HG03280 (cell line): ENCODE data around the gene LPAR2.
"Not testable (repeated sequence)": the region's sequence is repeated elsewhere in the genome, so short reads cannot be mapped to it uniquely, and the experiment has no call there.

Source experiments
- ATAC-seq: cut with Tn5 transposase; IDR thresholded peaks from one replicate; pipeline ENCODE4 v1.9.1; 2021; ENCODE audit warnings: mild to moderate bottlenecking, moderate library complexity; ENCODE audit not compliant: unreplicated experiment

Gene LPAR2

GRCh38 chr19:19633711-19634515 lies 5.9 kb upstream of the LPAR2 start:
- ATAC-seq: no peak

DNA sequence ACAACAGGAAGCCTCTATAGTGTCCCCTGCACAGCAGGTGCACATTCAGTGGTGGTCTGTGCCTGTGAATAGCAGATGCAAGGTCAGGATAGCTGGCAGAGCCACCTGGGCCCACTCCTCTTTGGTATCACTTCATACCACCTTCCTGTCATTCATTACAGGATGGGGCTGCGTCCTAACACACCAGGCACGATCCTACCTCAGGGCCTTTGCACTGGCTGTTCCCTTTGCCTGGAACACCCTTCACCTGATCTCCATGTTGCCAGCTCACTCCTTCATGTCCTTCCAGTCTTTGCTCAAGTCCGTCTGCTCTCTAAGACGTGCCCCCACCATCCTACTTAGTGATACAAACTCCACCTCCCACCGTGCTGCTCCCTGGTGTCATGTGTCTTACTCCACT lies 4.6 kb upstream of the LPAR2 start:
- ATAC-seq: no peak

GRCh38 chr19:19631346-19631745 lies 3.3 kb upstream of the LPAR2 start:
- ATAC-seq: no peak

GRCh38 chr19:19630426-19630825 lies 2.4 kb upstream of the LPAR2 start:
- no peak for ATAC-seq

GRCh38 chr19:19630062-19630414 lies 2.0 kb upstream of the LPAR2 start:
- no peak for ATAC-seq

- peak; percentile 6 for ATAC-seq
These were observed 598 bp upstream of the LPAR2 start for GRCh38 chr19:19628501-19629134.

GRCh38 chr19:19626516-19627472 lies 1.2 kb downstream of the LPAR2 start:
- no peak for ATAC-seq

- ATAC-seq: no peak
These were observed 3.9 kb downstream of the LPAR2 start for GRCh38 chr19:19624032-19624570.

DNA sequence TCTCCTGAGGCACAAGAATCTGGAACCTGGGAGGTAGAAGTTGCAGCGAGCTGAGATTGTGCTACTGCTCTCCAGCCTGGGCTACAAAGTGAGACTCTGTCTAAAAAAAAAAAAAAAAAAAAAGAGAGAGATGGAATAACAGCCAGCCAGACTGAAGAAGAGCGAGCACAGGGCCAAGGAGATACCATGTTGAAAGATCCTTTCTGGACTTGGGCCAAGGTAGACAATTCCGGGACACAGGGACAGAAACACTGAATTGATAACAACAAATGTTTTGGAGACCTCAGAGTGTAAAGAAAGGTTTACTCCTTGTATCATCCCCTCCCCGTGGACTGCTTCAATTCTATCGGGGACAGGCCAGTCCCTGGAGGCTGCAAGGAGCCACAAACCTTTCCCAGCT lies 4.6 kb downstream of the LPAR2 start:
- no peak for ATAC-seq

DNA sequence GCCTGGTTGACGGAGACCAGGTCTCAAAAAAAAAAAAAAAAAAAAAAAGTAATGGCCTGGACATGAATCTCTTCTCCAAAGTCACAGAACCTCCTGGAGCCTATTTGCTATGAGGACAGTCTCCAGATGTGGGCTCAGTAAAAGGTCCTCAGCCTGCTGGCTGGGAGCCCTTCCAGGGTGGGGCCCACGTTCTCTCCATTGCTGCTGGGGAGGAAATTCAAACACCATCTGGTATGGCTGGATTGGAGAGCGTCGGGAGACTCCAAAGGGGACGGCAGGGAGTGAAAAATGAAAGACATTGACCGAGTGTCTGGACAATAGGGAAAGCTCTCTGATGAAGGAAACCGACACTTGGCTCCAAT lies 8.2 kb downstream of the LPAR2 start:
- no peak for ATAC-seq

DNA sequence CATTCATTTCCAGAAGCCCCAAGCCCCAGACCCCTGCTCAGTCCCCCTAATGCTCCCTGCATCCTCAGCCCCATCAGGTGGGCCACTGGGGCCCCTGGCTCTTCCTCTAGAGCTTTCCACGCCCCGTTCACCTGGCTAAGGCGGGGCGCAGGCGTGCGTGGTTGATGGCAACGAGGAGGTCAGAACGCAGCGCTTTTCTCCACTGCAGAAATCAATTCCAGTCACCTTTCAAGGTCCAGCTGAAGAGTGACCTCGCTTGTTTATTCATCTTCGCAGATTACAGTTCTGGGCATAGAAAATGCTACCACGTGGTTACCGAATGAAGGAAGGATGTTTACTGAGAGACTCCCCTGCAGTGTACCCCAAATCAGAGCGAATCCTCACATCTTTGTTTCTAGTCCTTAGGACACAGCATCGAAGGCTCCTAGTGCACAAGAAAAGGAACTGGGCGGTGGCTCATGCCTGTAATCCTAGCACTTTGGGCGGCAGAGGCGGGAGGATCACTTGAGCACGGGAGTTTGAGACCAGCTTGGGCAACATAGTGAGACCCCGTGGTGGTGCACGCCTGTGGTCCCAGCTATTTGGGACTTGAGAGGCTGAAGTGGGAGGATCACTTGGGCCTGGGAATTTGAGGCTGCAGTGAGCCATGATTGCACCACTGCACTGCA lies 8.7 kb downstream of the LPAR2 start:
- no peak for ATAC-seq

DNA sequence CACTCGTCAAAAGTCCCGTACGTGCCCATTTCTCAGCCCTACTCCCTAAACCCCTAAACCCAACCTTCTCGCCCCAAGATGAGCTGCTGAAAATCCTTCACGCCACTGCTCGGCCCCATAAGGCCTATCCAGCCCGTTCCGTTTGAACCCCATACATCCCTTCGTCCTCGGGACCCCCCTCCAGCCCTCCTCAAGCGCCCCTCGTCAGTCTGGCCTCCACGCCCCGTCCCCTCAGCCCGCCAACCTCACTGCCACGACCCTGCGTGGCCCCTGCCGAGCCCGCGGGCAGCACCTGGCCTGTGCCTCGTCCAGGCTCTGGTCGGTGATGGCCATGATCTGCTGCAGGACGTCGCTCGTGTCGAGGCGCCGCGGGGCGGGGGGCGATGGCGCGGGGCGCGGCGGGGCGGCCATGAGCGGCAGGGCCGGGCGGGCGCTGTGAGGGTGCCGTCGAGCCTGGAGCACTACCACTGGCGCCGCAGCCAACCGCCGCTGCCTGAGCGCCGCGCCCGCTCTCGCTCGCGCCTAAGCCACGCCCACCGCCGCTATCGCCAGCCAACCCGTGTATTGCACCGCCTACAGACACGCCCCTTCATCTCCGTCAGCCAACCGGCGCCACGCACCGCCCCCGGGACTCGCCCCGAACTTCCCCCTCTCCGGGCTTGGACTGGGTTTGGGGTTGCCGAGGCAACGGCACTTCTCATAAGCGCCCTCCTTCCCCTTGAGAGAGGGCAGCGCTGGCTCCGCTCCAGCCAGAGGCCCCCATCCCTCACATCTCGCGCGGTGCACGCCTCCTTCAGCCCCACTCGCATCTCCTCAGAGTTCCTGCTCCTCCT lies 9.6 kb downstream of the LPAR2 start, which contains the start of gene PBX4:
Gene PBX4, minus strand, starts transcription at position 469 of the 833 bp plus-strand sequence. Its CDS starts 58 bp downstream, at position 411.
- ATAC-seq: peak; percentile 95

GRCh38 chr19:19615086-19615485 lies 12.9 kb downstream of the LPAR2 start:
- ATAC-seq: no peak

- no peak for ATAC-seq
These were observed 14.5 kb downstream of the LPAR2 start for GRCh38 chr19:19613506-19613905.

- ATAC-seq: no peak
These were observed 17.4 kb downstream of the LPAR2 start for GRCh38 chr19:19610376-19611202.

DNA sequence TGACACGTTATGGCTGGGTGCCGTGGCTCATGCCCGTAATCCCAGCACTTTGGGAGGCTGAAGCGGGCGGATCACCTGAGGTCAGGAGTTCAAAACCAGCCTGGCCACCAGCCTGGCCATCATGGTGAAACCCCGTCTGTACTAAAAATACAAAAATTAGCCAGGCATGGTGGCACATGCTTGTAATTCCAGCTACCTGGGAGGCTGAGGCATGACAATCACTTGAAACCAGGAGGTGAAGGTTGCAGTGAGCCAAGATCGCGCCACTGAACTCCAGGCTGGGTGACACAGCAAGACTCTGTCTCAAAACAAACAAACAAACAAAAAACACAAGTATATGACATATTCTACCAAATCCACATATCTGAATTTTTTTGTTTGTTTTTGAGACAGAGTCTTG lies 21.3 kb downstream of the LPAR2 start:
- not testable (repeated sequence) for ATAC-seq

GRCh38 chr19:19606021-19606420 lies 22.0 kb downstream of the LPAR2 start:
- ATAC-seq: no peak

- no peak for ATAC-seq
These were observed 25.2 kb downstream of the LPAR2 start for GRCh38 chr19:19602713-19603324.
